Tibial nerve (tissue), 4 donors: ENCODE results near the gene ZFP92.

Experiments used
- EP300 ChIP-seq, 2 donors: sonication (generic); formaldehyde crosslinking; IDR thresholded peaks; one replicate each; pipeline ENCODE4 v1.6.1; 2017; ENCODE audit warnings: antibody characterized with exemption in 2 of 2, mild to moderate bottlenecking in 1 of 2
- POLR2A ChIP-seq, 2 donors: fragments of 450-650 bp; IDR thresholded peaks; one replicate each; pipeline ENCODE4 v1.6.1; 2017; ENCODE audit warnings: antibody characterized with exemption in 2 of 2, mild to moderate bottlenecking in 2 of 2, moderate library complexity in 2 of 2
- TF ChIP-seq, protein P1 (sequence below), 5 experiments: fragments of 200-600 bp in 3 of 5; fragments of 450-650 bp in 2 of 5; sonication (generic) in 3 of 5; IDR thresholded peaks; one replicate each; pipeline ENCODE4 v1.5.1; 2016 to 2019; ENCODE audit warnings: antibody characterized with exemption in 5 of 5, mild to moderate bottlenecking in 3 of 5, moderate library complexity in 2 of 5

DNA sequence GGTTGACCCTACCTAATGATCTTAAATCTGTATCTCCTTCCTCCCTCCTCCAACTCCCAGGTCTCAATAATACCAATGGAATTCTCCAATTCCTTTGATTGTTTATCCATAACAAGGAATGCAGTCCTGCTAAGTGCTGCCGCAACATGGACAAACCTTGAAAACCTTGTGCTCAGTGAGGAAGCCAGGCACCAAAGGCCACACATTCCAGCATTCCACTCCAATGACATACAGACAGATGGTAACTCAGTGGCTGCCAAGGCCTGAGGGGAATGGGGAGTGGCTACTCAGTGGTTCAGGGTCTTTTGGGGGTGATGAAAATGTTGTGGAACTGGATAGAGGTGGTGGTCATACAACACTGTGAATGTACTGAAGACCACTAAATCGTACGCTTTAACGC, 48.7 kb downstream of the ZFP92 start:
- TF ChIP-seq, protein P1, sequence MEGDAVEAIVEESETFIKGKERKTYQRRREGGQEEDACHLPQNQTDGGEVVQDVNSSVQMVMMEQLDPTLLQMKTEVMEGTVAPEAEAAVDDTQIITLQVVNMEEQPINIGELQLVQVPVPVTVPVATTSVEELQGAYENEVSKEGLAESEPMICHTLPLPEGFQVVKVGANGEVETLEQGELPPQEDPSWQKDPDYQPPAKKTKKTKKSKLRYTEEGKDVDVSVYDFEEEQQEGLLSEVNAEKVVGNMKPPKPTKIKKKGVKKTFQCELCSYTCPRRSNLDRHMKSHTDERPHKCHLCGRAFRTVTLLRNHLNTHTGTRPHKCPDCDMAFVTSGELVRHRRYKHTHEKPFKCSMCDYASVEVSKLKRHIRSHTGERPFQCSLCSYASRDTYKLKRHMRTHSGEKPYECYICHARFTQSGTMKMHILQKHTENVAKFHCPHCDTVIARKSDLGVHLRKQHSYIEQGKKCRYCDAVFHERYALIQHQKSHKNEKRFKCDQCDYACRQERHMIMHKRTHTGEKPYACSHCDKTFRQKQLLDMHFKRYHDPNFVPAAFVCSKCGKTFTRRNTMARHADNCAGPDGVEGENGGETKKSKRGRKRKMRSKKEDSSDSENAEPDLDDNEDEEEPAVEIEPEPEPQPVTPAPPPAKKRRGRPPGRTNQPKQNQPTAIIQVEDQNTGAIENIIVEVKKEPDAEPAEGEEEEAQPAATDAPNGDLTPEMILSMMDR (IDR thresholded peaks at IDR 0.05) = no peak
- no peak for TF ChIP-seq POLR2A (IDR thresholded peaks at IDR 0.05)
- TF ChIP-seq EP300 (IDR thresholded peaks at IDR 0.05) = no peak
